Measurements from ENCODE around the gene MMP27.

DNA sequence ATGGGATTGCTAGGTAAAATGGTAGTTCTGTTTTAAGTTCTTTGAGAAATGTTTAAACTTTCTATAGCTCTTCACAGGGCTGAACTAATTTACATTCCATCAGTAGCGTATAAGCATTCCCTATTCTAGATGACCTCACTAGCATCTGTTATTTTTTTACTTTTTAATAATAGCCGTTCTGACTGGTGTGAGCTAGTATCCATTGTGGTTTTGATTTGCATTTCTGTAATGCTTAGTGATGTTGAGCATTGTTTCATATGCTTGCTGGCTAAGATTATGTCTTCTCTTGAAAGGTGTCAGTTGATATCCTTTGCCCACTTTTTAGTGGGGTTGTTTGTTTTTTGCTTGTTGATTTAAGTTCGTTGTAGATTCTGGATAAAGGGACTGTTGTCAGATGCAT is 35.9 kb downstream of the MMP27 start:
- TF ChIP-seq, protein P1, sequence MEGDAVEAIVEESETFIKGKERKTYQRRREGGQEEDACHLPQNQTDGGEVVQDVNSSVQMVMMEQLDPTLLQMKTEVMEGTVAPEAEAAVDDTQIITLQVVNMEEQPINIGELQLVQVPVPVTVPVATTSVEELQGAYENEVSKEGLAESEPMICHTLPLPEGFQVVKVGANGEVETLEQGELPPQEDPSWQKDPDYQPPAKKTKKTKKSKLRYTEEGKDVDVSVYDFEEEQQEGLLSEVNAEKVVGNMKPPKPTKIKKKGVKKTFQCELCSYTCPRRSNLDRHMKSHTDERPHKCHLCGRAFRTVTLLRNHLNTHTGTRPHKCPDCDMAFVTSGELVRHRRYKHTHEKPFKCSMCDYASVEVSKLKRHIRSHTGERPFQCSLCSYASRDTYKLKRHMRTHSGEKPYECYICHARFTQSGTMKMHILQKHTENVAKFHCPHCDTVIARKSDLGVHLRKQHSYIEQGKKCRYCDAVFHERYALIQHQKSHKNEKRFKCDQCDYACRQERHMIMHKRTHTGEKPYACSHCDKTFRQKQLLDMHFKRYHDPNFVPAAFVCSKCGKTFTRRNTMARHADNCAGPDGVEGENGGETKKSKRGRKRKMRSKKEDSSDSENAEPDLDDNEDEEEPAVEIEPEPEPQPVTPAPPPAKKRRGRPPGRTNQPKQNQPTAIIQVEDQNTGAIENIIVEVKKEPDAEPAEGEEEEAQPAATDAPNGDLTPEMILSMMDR (IDR thresholded peaks at IDR 0.05; ENCODE audit: insufficient read depth, low read length, poor library complexity, severe bottlenecking): no peak
- no peak for TF ChIP-seq EZH2phosphoT487 (conservative IDR thresholded peaks at IDR 0.05; ENCODE audit: low read length)

Data from SU-DHL-6 (cell line).